ENCODE data around the gene NTSR2. TPM values are rescaled to one million over a fixed set of nuclear protein-coding genes. Genes with fewer than 3 reads are reported as not detected.

NTSR2 gene
- total and polyA plus RNA-seq, 2 of the 8 experiments (the other 6 are each of a cell fraction or from before 2014, with no cell fraction given), result 0.05 TPM; not detected in 1

DNA sequence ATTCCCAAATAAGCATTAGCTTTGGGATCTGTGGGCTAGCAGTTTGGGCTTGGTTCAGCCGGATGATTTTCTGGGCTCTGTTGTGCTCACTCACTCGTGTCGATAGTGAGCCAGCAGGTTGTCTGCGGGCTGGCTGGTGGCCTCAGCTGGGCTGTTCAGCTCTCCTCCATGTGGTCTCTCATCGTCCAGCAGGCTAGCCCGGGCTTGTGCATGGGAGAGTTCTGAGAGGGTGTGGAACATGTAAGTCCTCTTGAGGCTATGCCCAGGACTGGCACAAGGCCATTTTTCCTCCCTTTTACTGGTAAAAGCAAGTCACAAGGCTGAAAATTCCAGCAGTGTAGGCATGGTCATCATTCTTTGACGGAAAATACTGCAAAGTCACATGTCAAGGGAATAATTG is 38.5 kb downstream of the NTSR2 start:
- Histone ChIP-seq H3K4me3 (ENCODE audit: extremely low read depth in 1 of 4, insufficient read depth in 2 of 4, low read depth in 3 of 4, low read length in 4 of 4) (no peak overlapping the region), H3K14ac (ENCODE audit: insufficient read length) (no peak overlapping the region), H4K20me1 (replicated peaks in 1 of 2; ENCODE audit: control insufficient read depth in 1 of 2, insufficient read depth in 2 of 2, low read length in 2 of 2) (peaks cover 0 to 4% of the 10 kb centered on the region in 2 experiments), H3K79me2 (ENCODE audit: control insufficient read depth in 1 of 2, insufficient read depth in 2 of 2, low read length in 2 of 2) (no peaks in the 10 kb centered on the region), H2AK5ac (ENCODE audit: low read depth, low read length) (no peak overlapping the region), H3K36me3 (ENCODE audit: control insufficient read depth in 2 of 4, insufficient read depth in 4 of 4, low read length in 3 of 4) (peaks cover 7 to 32% (median 26%) of the 10 kb centered on the region in 4 experiments), H3K79me1 (ENCODE audit: low read depth, low read length) (no peaks in the 10 kb centered on the region), H2BK120ac (replicated peaks; ENCODE audit: low read depth, low read length) (no peak overlapping the region), H3K9me3 (ENCODE audit: insufficient read depth in 2 of 2, low read depth in 1 of 2, low read length in 1 of 2) (peaks cover 0 to 8% of the 10 kb centered on the region in 2 experiments; a peak in 3 of 4 replicates), H2BK20ac (ENCODE audit: low read length) (no peak overlapping the region), H3K56ac (replicated peaks; ENCODE audit: insufficient read length, low read depth, low read length) (no peak overlapping the region), H3K27ac (ENCODE audit: low read depth, low read length) (no peak overlapping the region), H3K23me2 (ENCODE audit: low read depth, low read length) (no peaks in the 10 kb centered on the region), H3K4ac (replicated peaks; ENCODE audit: insufficient read length, low read depth, low read length) (no peak overlapping the region), H3K18ac (ENCODE audit: extremely low read depth, low read length) (no peak overlapping the region), H4K91ac (replicated peaks; ENCODE audit: insufficient read length, low read length) (no peak overlapping the region), H4K8ac (ENCODE audit: extremely low read depth, insufficient read depth, low read length) (no peak overlapping the region), H3K23ac (ENCODE audit: insufficient read length) (no peak overlapping the region), H3K27me3 (replicated peaks in 1 of 4; ENCODE audit: control insufficient read depth in 3 of 4, extremely low read depth in 1 of 4, insufficient read depth in 3 of 4, low read length in 3 of 4) (no peaks in the 10 kb centered on the region), H2AFZ (ENCODE audit: low read length) (no peak overlapping the region), H2BK12ac (ENCODE audit: low read depth, low read length) (no peak overlapping the region), H2BK15ac (ENCODE audit: low read length) (no peak overlapping the region), H3K9ac (replicated peaks in 1 of 4; ENCODE audit: extremely low read depth in 1 of 4, low read depth in 3 of 4, low read length in 3 of 4) (no peak overlapping the region; a peak in 2 of 7 replicates), H2BK5ac (ENCODE audit: low read depth, low read length) (0 out of 2 replicates have a peak overlapping the region, but pooled peaks have one; percentile 6), H4K5ac (ENCODE audit: insufficient read length, low read depth, low read length) (no peak overlapping the region), H3K4me1 (replicated peaks in 1 of 4; ENCODE audit: control insufficient read depth in 3 of 4, insufficient read depth in 4 of 4, low read length in 3 of 4) (no peaks in the 10 kb centered on the region), H3K4me2 (ENCODE audit: insufficient read depth in 1 of 2, low read depth in 2 of 2, low read length in 2 of 2) (no peak overlapping the region)
- DNase-seq (ENCODE audit: low read depth in 1 of 2, low spot score in 2 of 2), result no peak
- ChIA-PET POLR2A (ENCODE audit: partially characterized antibody) (no interaction called here), CTCF (ENCODE audit: partially characterized antibody) (interaction anchor here (1.0 to 3.5 kb wide), 6 partner anchors 9 to 50 kb away, joined by 3 to 18 read pairs (median 6); no protein-coding TSS in a partner anchor)
- FAIRE-seq, result no peak
- 95% methylated on average over 7 of the region's 7 CpGs; no CpG with 5 or more reads in 1 of the 2 experiments for WGBS, 2 experiments (ENCODE audit: extremely low coverage in 1 of 2, insufficient coverage in 1 of 2, insufficient read length in 1 of 2, insufficient replicate concordance in 2 of 2, low coverage in 1 of 2, low lambda C conversion rate in 2 of 2, missing lambda C conversion rate in 1 of 2)
